Measurements from ENCODE around the gene NPEPL1. TPM values are rescaled to one million over a fixed set of nuclear protein-coding genes. Genes with fewer than 3 reads are reported as not detected.

Gene NPEPL1
- total and polyA plus RNA-seq, 7 experiments from 2014 or later, result 6.2 to 76.2 (median 49.5) TPM

DNA sequence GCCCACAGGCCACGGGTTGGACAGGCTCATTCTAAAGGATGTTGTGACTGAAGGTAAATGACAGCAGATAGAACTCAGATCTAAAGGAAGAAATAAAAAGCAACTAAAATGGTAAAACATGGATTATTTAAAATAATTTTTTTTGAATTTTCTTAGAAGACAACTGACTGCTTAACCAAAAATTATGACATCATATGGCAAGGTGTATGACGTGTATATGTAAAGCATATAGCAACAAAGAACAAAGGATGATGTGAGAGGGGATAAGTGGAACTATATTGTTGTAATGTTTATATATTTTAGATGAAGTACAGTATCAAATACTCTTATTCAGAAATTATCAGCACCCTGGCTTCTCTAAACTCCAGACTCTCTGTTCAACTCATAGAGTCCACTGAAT is 38.6 kb downstream of the NPEPL1 start:
- Mint-ChIP-seq H3K27me3 (peaks cover 15 to 56% (median 32%) of the 10 kb centered on the region in 5 donors), H3K4me3 (no peak overlapping the region), H3K36me3 (peaks cover 0 to 11% (median 4%) of the 10 kb centered on the region in 5 donors), H3K27ac (no peak overlapping the region), H3K4me1 (no peaks in the 10 kb centered on the region), H3K9me3 (peaks cover 0 to 19% (median 7%) of the 10 kb centered on the region in 11 donors)
- no peaks in the 10 kb centered on the region for H3K9me3 ChIP-seq (ENCODE audit: control insufficient read depth in 2 of 3, low read length in 3 of 3)
- H3K36me3 ChIP-seq (ENCODE audit: control insufficient read depth in 2 of 3, insufficient read depth in 3 of 3, low read length in 3 of 3), result no peaks in the 10 kb centered on the region
- H3K4me3 ChIP-seq (ENCODE audit: low read length), result no peak overlapping the region
- no peak for DNase-seq
- H3K27ac ChIP-seq (ENCODE audit: low read depth, low read length), result no peak overlapping the region
- ChIA-PET POLR2A (no interaction called here), CTCF (no interaction called here)
- intact Hi-C loops (cut with micrococcal nuclease), result no loop called here
- no peaks in the 10 kb centered on the region for H3K4me1 ChIP-seq (ENCODE audit: control insufficient read depth in 2 of 2, insufficient read depth in 2 of 2, low read length in 2 of 2)
- H3K27me3 ChIP-seq (ENCODE audit: control insufficient read depth in 2 of 2, insufficient read depth in 2 of 2, low read length in 2 of 2), result no peaks in the 10 kb centered on the region
- no peak for ATAC-seq

DNA sequence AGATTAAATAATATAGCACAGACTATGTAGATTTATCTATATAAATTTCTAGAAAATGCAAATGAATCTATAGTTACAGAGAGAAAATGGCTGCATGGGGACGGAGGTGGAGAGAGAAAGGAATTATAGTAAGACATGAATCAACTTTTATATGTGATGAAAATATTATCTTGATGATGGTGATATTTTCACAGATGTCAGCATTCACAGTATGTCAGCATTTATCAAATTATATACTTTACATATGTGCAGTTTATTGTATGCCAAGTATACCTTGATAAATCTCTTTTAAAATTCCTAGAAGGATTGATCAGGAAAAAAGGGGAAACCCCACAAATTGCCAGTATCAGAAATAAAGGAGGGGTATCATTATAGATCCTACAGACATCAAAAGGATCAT is 44.6 kb downstream of the NPEPL1 start:
- no peak overlapping the region for H3K4me3 ChIP-seq (ENCODE audit: low read length)

GRCh38 chr20:58740356-58741308 is 48.0 kb downstream of the NPEPL1 start:
- Mint-ChIP-seq H3K27ac (no peak overlapping the region), H3K4me3 (no peak overlapping the region), H3K27me3 (peaks cover 34 to 50% (median 39%) of the 10 kb centered on the region in 5 donors), H3K4me1 (no peaks in the 10 kb centered on the region), H3K36me3 (no peaks in the 10 kb centered on the region), H3K9me3 (peaks cover 0 to 7% (median 0%) of the 10 kb centered on the region in 11 donors)
- no peak for ATAC-seq
- no peak for DNase-seq
- no peaks in the 10 kb centered on the region for H3K27me3 ChIP-seq (ENCODE audit: control insufficient read depth in 2 of 2, insufficient read depth in 2 of 2, low read length in 2 of 2)
- ChIA-PET CTCF (no interaction called here), POLR2A (no interaction called here)
- intact Hi-C loops (cut with micrococcal nuclease), result no loop called here
- H3K36me3 ChIP-seq (ENCODE audit: control insufficient read depth in 2 of 3, insufficient read depth in 3 of 3, low read length in 3 of 3), result no peaks in the 10 kb centered on the region
- H3K4me3 ChIP-seq (ENCODE audit: low read length), result no peak overlapping the region
- H3K4me1 ChIP-seq (ENCODE audit: control insufficient read depth in 2 of 2, insufficient read depth in 2 of 2, low read length in 2 of 2), result no peaks in the 10 kb centered on the region
- no peaks in the 10 kb centered on the region for H3K9me3 ChIP-seq (ENCODE audit: control insufficient read depth in 2 of 3, low read length in 3 of 3)
- no peak overlapping the region for H3K27ac ChIP-seq (ENCODE audit: low read depth, low read length)

More for the DNA sequence above, 44.6 kb downstream of the NPEPL1 start:
- Histone ChIP-seq H3K4me1 (ENCODE audit: control insufficient read depth in 2 of 2, insufficient read depth in 2 of 2, low read length in 2 of 2) (no peaks in the 10 kb centered on the region), H3K9me3 (ENCODE audit: control insufficient read depth in 2 of 3, low read length in 3 of 3) (no peaks in the 10 kb centered on the region), H3K36me3 (ENCODE audit: control insufficient read depth in 2 of 3, insufficient read depth in 3 of 3, low read length in 3 of 3) (no peaks in the 10 kb centered on the region), H3K27ac (ENCODE audit: low read depth, low read length) (no peak overlapping the region), H3K27me3 (ENCODE audit: control insufficient read depth in 2 of 2, insufficient read depth in 2 of 2, low read length in 2 of 2) (no peaks in the 10 kb centered on the region)
- no peaks in the 10 kb centered on the region for H3K36me3 Mint-ChIP-seq
- DNase-seq (no peak), ATAC-seq (no peak)
- peaks cover 25 to 62% (median 42%) of the 10 kb centered on the region in 5 donors for H3K27me3 Mint-ChIP-seq
- POLR2A ChIA-PET, result no interaction called here
- no peak overlapping the region for H3K27ac Mint-ChIP-seq
- no peak overlapping the region for H3K4me3 Mint-ChIP-seq
- CTCF ChIA-PET, result no interaction called here
- H3K9me3 Mint-ChIP-seq, result peaks cover 0 to 7% (median 0%) of the 10 kb centered on the region in 11 donors
- H3K4me1 Mint-ChIP-seq, result no peaks in the 10 kb centered on the region
- intact Hi-C loops (cut with micrococcal nuclease), result no loop called here

DNA sequence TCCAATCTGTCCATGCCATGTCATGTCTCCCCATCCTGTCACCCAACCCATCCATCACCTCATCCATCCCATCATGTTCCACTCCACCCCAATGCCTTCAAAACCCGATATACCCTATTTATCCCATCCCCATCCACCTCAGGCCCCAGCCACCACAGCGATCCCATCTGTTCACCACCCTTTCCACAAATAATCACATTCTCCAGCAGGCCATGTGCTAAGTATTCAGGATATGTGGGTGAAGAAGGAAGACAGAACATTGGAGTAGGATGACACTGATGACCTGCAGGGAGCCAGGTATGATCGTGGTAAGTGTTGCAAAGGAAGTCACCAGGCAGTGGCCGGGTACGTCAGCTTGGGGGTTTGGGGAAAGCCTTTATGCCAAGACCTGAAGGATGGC is 48.8 kb downstream of the NPEPL1 start:
- Mint-ChIP-seq H3K36me3 (no peaks in the 10 kb centered on the region), H3K4me1 (no peaks in the 10 kb centered on the region), H3K27me3 (peaks cover 35 to 46% (median 43%) of the 10 kb centered on the region in 5 donors), H3K27ac (no peak overlapping the region), H3K4me3 (no peak overlapping the region), H3K9me3 (peaks cover 0 to 7% (median 0%) of the 10 kb centered on the region in 11 donors)
- H3K4me3 ChIP-seq (ENCODE audit: low read length), result no peak overlapping the region
- ATAC-seq (no peak), DNase-seq (no peak)
- intact Hi-C loops (cut with micrococcal nuclease), result no loop called here
- POLR2A ChIA-PET, result no interaction called here
- no peaks in the 10 kb centered on the region for H3K9me3 ChIP-seq (ENCODE audit: control insufficient read depth in 2 of 3, low read length in 3 of 3)
- no peaks in the 10 kb centered on the region for H3K36me3 ChIP-seq (ENCODE audit: control insufficient read depth in 2 of 3, insufficient read depth in 3 of 3, low read length in 3 of 3)
- no peak overlapping the region for H3K27ac ChIP-seq (ENCODE audit: low read depth, low read length)
- CTCF ChIA-PET, result no interaction called here
- H3K4me1 ChIP-seq (ENCODE audit: control insufficient read depth in 2 of 2, insufficient read depth in 2 of 2, low read length in 2 of 2), result no peaks in the 10 kb centered on the region
- no peaks in the 10 kb centered on the region for H3K27me3 ChIP-seq (ENCODE audit: control insufficient read depth in 2 of 2, insufficient read depth in 2 of 2, low read length in 2 of 2)

- H3K4me3 Mint-ChIP-seq, result no peak overlapping the region
- ATAC-seq (no peak), DNase-seq (no peak)
- ChIA-PET CTCF (interaction anchor here (0.5 kb wide), 1 partner anchor 11 kb away, joined by 3 read pairs; no protein-coding TSS in a partner anchor), POLR2A (no interaction called here)
- no peak overlapping the region for H3K27ac Mint-ChIP-seq
- H3K27me3 Mint-ChIP-seq, result peaks cover 25 to 45% (median 36%) of the 10 kb centered on the region in 5 donors
- no peak overlapping the region for H3K27ac ChIP-seq (ENCODE audit: low read depth, low read length)
- peaks cover 0 to 7% (median 0%) of the 10 kb centered on the region in 11 donors for H3K9me3 Mint-ChIP-seq
- H3K27me3 ChIP-seq (ENCODE audit: control insufficient read depth in 2 of 2, insufficient read depth in 2 of 2, low read length in 2 of 2), result no peaks in the 10 kb centered on the region
- H3K36me3 ChIP-seq (ENCODE audit: control insufficient read depth in 2 of 3, insufficient read depth in 3 of 3, low read length in 3 of 3), result no peaks in the 10 kb centered on the region
- no peaks in the 10 kb centered on the region for H3K4me1 ChIP-seq (ENCODE audit: control insufficient read depth in 2 of 2, insufficient read depth in 2 of 2, low read length in 2 of 2)
- no peaks in the 10 kb centered on the region for H3K36me3 Mint-ChIP-seq
- H3K9me3 ChIP-seq (ENCODE audit: control insufficient read depth in 2 of 3, low read length in 3 of 3), result no peaks in the 10 kb centered on the region
- H3K4me3 ChIP-seq (ENCODE audit: low read length), result no peak overlapping the region
- no peaks in the 10 kb centered on the region for H3K4me1 Mint-ChIP-seq
- intact Hi-C loops (cut with micrococcal nuclease), result no loop called here
These were observed 50.3 kb downstream of the NPEPL1 start for GRCh38 chr20:58742668-58743566.

DNA sequence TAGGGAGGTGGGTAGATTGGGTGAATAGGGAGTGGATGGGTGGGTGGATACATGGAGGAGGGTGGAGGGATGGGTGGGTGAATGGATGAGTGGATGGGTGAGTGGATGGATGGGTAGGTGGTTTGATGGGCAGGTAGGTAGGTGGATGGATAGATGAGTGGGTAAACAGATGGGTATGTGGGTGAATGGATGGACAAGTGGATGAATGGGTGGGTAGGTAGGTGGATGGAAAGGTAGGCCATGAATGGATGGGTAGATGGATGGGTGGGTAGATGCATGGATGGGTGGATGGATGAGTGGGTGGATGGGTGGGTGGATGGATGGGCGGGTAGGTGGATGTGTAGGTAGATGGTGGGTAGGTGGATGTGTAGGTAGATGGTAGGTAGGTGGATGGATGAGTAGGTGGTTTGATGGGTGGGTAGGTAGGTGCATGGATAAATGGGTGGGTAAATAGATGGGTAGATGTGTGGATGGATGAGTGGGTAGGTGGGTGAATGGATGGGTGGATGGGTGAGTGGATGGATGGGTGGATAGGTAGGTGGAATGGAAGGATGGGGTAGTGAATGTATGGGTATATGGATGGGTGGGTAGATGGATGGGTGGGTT is 51.4 kb downstream of the NPEPL1 start:
- Mint-ChIP-seq H3K9me3 (peaks cover 0 to 6% (median 0%) of the 10 kb centered on the region in 11 donors), H3K27ac (no peak overlapping the region), H3K27me3 (peaks cover 25 to 43% (median 33%) of the 10 kb centered on the region in 5 donors), H3K4me3 (no peak overlapping the region), H3K4me1 (no peaks in the 10 kb centered on the region), H3K36me3 (no peaks in the 10 kb centered on the region)
- H3K27me3 ChIP-seq (ENCODE audit: control insufficient read depth in 2 of 2, insufficient read depth in 2 of 2, low read length in 2 of 2), result no peaks in the 10 kb centered on the region
- H3K4me1 ChIP-seq (ENCODE audit: control insufficient read depth in 2 of 2, insufficient read depth in 2 of 2, low read length in 2 of 2), result no peaks in the 10 kb centered on the region
- POLR2A ChIA-PET, result no interaction called here
- H3K27ac ChIP-seq (ENCODE audit: low read depth, low read length), result no peak overlapping the region
- ATAC-seq, result no peak
- intact Hi-C loops (cut with micrococcal nuclease), result no loop called here
- H3K36me3 ChIP-seq (ENCODE audit: control insufficient read depth in 2 of 3, insufficient read depth in 3 of 3, low read length in 3 of 3), result no peaks in the 10 kb centered on the region
- DNase-seq, result no peak
- H3K4me3 ChIP-seq (ENCODE audit: low read length), result no peak overlapping the region
- CTCF ChIA-PET, result no interaction called here
- H3K9me3 ChIP-seq (ENCODE audit: control insufficient read depth in 2 of 3, low read length in 3 of 3), result no peaks in the 10 kb centered on the region

Data from naive thymus-derived CD4-positive, alpha-beta T cell (primary cell).